Panc1 (cell line): ENCODE results near the gene AHI1.

ENCODE experiments used
- CTCF ChIP-seq: fragments of 450-650 bp; IDR thresholded peaks from 2 replicates; pipeline ENCODE4 v1.5.1; 2017; ENCODE audit warnings: mild to moderate bottlenecking
- POLR2AphosphoS5 ChIP-seq: IDR thresholded peaks from 2 replicates; pipeline ENCODE4 v1.6.1; 2012; ENCODE audit warnings: mild to moderate bottlenecking, low read depth, low read length, moderate library complexity
- REST ChIP-seq, 2 experiments: IDR thresholded peaks; 2 replicates each; pipeline ENCODE4 v1.6.1; 2011 to 2012; ENCODE audit warnings: low read depth in 2 of 2, control low read depth in 1 of 2, low read length in 1 of 2, mild to moderate bottlenecking in 1 of 2, moderate library complexity in 1 of 2; ENCODE audit not compliant: insufficient read depth in 1 of 2

- no peak for TF ChIP-seq CTCF
- no peak for TF ChIP-seq REST (IDR thresholded peaks at IDR 0.05; ENCODE audit: insufficient read depth in 1 of 2, low read depth in 2 of 2, low read length in 1 of 2)
- no peak for TF ChIP-seq POLR2AphosphoS5
These were observed 29.8 kb upstream of the AHI1 start for GRCh38 chr6:135527116-135527959.
